Right lobe of liver (tissue), 4 donors: ENCODE measurements around the gene PCDHGB4.
"Not testable (repeated sequence)": the region's sequence is repeated elsewhere in the genome, so short reads cannot be mapped to it uniquely, and the experiment has no call there.

Experiments
- CTCF ChIP-seq, 4 donors: fragments of 200-600 bp in 3 of 4; fragments of 450-650 bp in 1 of 4; IDR thresholded peaks; one replicate each; pipeline versions ENCODE4 v1.5.1 to v1.8.0; 2016 to 2022; ENCODE audit warnings: antibody characterized with exemption in 4 of 4, mild to moderate bottlenecking in 2 of 4
- POLR2A ChIP-seq: fragments of 450-650 bp; IDR thresholded peaks from one replicate; pipeline ENCODE4 v1.6.1; 2017; ENCODE audit warnings: antibody characterized with exemption, mild to moderate bottlenecking
- donor health status: DM: no; HTN: no; CAD: no.
- donor health status: DM: no; HTN: no; CAD: no.
- donor health status: DM: no; HTN: yes; CAD: no.

- TF ChIP-seq CTCF (IDR thresholded peaks at IDR 0.05); POLR2A: not testable (repeated sequence)
These were observed 41.5 kb upstream of the PCDHGB4 start for GRCh38 chr5:141346017-141346416.
